HG02885 (cell line): ENCODE results near the gene GADL1.

Source experiments
- ATAC-seq: cut with Tn5 transposase; IDR thresholded peaks from one replicate; pipeline ENCODE4 v1.9.1; 2021; ENCODE audit warnings: mild to moderate bottlenecking; ENCODE audit not compliant: unreplicated experiment, poor library complexity

Gene GADL1

GRCh38 chr3:30886888-30887287, 7.6 kb downstream of the GADL1 start:
- ATAC-seq: no peak

GRCh38 chr3:30878862-30879261, 15.6 kb downstream of the GADL1 start:
- ATAC-seq: no peak

GRCh38 chr3:30875505-30875904, 19.0 kb downstream of the GADL1 start:
- ATAC-seq: no peak

- no peak for ATAC-seq
Observed at GRCh38 chr3:30873671-30874070, 20.8 kb downstream of the GADL1 start.

- ATAC-seq: no peak
Observed at GRCh38 chr3:30872879-30873278, 21.6 kb downstream of the GADL1 start.

- ATAC-seq: no peak
Observed at GRCh38 chr3:30871720-30872119, 22.7 kb downstream of the GADL1 start.

GRCh38 chr3:30864836-30865235, 29.6 kb downstream of the GADL1 start:
- ATAC-seq: no peak

- ATAC-seq: no peak
Observed at GRCh38 chr3:30864132-30864531, 30.3 kb downstream of the GADL1 start.

GRCh38 chr3:30862004-30862403, 32.5 kb downstream of the GADL1 start:
- no peak for ATAC-seq

GRCh38 chr3:30858894-30859389, 35.5 kb downstream of the GADL1 start:
- no peak for ATAC-seq

GRCh38 chr3:30855400-30856292, 38.8 kb downstream of the GADL1 start:
- ATAC-seq: no peak

GRCh38 chr3:30852833-30853232, 41.6 kb downstream of the GADL1 start:
- no peak for ATAC-seq

GRCh38 chr3:30848087-30848779, 46.2 kb downstream of the GADL1 start:
- no peak for ATAC-seq

GRCh38 chr3:30847592-30847991, 46.9 kb downstream of the GADL1 start:
- no peak for ATAC-seq

- ATAC-seq: no peak
Observed at GRCh38 chr3:30845606-30846005, 48.9 kb downstream of the GADL1 start.

GRCh38 chr3:30843877-30844276, 50.6 kb downstream of the GADL1 start:
- no peak for ATAC-seq

GRCh38 chr3:30836141-30836540, 58.3 kb downstream of the GADL1 start:
- no peak for ATAC-seq

GRCh38 chr3:30835667-30836066, 58.8 kb downstream of the GADL1 start:
- no peak for ATAC-seq

GRCh38 chr3:30832961-30833575, 61.4 kb downstream of the GADL1 start:
- ATAC-seq: no peak

- no peak for ATAC-seq
Observed at GRCh38 chr3:30827080-30827479, 67.4 kb downstream of the GADL1 start.

- no peak for ATAC-seq
Observed at GRCh38 chr3:30826531-30826942, 67.9 kb downstream of the GADL1 start.
